ENCODE results near the gene PELI2.

GRCh38 chr14:56185992-56186391, 67.8 kb downstream of the PELI2 start:
- TF ChIP-seq GATA3 (IDR thresholded peaks at IDR 0.05; ENCODE audit: low read depth, low read length) (no peak), GATA2 (IDR thresholded peaks at IDR 0.05; ENCODE audit: low read depth, low read length) (no peak)

All from SH-SY5Y (cell line).